ENCODE results near the gene PPP1R3F.

PPP1R3F gene

DNA sequence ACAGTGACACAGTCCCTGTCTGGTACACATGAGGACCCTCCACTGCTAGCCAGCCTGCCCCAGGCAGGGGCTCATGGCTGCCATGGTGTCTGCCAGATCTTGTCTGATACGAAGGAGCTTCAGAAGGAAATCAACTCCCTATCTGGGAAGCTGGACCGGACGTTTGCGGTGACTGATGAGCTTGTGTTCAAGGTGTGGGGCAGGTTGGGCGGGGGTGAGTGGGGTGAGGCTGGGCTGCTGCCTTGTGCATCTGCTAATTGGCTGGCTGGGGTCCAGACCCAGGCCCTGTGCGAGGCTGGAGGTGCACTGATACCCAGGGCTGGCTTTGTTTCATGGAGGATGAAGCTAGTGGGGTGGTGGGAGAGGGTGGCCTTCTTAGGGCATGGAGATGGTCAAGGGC is 20.5 kb upstream of the PPP1R3F start:
- DNase-seq (ENCODE audit: low read depth, low spot score) = no peak

DNA sequence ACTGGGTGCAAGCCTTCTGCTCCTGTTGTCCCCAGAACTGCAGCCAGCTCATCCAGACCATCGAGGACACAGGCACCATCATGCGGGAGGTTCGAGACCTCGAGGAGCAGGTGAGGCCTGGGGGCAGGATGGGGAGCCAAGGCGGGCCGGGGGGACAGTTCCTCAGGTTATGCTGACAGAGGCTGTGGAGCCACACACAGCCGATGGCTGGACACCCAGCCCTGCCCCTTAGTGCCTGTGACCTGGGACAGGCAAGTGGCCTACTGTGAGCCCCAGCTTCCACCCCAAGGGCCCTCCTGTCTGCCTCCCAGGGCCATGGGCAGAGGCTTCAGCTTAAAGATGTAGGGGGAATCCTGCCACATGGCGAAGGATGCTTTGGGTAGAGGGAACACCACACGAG is 20.0 kb upstream of the PPP1R3F start:
- no peak for DNase-seq (ENCODE audit: low read depth, low spot score)

DNA sequence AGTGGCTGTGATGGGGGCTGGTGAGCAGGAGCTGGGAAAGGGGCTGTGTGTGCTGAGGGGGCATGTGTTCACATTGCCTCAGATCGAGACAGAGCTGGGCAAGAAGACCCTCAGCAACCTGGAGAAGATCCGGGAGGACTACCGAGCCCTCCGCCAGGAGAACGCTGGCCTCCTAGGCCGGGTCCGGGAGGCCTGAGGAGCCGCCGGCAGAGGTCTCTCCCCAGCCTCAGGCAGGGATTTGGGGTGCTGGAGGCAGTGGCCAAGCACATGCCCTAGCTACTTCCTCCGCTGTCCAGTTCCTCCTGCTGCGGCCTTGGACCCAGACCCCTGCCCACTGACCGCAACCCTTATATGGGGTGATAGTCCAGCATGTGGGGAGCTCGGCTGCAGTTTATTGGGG is 19.5 kb upstream of the PPP1R3F start:
- no peak for DNase-seq (ENCODE audit: low read depth, low spot score)

DNA sequence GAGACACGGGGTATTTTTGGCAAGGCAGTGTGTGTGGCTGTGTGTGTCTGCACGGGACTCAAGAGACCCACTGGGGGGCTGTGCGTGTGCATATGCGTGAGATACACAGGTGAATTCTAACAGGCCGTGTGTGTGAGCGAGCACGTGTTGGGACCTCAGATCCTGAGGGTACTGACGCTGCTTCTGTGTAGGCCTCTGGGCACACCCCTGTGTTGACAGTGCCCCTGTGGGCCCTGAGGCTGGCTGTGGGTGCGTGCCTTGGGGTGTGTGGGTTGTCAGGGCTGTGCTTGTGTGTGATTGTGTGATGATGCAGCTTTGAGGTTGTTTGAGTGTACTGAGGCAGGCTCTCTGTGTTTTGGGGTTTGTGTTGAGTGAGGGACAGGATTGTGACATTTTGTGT is 19.0 kb upstream of the PPP1R3F start:
- no peak for DNase-seq (ENCODE audit: low read depth, low spot score)

DNA sequence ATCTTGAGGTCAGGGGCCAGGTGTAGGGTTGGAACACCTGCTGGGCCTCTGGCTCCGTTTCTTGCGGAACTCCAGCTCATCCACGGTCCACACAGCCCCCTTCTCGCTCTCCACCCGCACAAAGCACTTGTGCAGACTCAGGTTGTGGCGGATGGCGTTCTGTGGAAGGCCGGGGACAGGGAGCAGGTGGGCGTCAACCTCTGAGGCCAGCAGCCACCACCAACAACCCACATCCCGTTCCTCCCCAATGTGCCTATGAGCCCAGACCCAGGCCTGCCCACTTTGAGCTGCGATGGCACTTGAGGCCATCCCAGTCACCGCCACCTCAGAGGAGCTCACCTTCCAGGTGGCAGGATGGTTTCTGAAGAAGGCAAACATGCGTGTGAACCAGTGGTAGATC is 18.3 kb upstream of the PPP1R3F start:
- DNase-seq (ENCODE audit: low read depth, low spot score) = no peak

DNA sequence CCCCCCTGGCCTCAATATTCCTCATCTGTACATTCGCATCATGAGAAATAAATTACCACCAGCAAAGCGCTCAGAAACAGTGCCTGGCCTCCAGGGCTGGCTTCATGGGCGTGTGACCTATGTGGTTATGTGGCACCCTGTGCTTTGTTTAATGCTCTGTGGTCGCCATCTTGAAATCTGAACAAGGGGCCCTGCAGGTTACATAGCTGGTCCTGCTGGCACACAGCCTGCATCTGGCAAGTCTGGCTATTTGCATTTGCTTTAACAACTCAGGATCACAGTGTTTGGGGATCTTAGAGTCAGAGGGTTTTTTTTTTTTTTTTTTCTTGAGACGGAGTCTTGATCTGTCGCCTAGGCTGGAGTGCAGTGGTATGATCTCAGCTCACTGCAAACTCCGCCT is 15.0 kb upstream of the PPP1R3F start:
- no peak for DNase-seq (ENCODE audit: low read depth, low spot score)

DNA sequence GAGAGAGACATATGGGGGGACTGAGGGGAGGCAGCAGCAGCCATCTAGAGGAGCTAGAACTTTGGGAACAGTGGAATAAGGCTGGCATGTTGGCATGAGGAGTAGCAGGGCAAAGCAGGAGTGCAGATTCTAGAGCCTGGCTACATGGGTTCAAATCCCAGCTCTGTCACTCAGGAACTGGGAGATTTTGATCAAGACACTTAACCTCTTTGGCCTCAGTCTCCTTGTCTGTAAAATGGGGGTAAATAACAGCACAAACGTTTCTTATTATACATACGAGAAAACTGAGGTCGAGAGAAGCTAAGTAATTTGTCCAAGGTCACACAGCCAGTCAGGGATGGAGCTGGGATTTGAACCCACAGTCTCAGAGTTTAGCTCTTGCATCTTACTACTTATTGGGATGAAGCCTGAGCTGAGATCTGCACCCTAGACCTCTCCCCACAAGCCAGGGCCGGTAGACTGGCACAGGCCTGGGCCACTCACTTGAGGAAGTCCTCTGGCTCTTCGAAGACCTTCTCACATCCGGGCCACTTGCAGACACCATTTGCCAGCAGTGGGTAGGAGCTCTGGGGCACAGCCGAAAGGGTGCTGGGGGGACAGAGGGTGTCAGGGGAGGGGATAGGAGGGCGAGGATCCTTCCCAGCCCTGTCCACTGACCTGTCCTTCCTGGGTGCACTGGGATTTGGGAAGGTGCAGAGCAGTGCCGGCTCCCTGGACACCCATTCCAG is 13.2 kb upstream of the PPP1R3F start:
- DNase-seq (ENCODE audit: low read depth, low spot score) = no peak

DNA sequence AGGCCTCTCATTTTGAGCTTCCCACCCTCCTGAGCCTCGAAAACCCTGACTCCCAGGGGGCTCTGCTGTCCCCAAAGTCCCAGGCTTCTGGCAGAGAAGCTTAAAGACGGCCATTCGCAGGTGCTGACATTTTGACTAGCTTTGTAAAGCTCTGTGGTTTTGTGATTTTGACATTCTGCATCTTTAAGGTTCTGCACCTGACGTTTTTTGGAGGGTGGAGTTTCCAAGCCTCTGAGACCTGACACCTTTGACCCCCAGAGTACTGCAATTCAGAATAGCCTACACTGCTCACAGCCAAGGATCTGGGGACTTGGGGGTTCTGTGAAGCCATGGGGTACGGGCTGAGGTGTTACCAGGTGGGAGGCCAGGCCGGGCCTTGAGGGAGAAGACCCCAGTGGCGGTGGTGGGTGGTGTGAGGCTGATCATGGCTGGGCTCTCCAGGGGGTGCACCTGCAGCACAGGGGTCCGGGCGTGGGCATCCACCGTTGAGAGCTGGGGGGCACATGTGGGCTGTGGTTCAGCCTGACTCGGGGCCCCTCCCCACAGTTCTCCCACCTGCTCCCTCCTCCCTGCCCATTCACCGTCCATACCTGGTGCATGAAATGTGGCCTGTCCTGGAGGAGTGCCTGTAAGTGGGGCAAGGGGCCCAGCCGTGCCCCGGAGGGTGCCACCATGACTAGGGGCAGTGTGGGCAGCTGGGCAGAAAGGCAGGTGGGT is 12.4 kb upstream of the PPP1R3F start:
- DNase-seq (ENCODE audit: low read depth, low spot score) = no peak

DNA sequence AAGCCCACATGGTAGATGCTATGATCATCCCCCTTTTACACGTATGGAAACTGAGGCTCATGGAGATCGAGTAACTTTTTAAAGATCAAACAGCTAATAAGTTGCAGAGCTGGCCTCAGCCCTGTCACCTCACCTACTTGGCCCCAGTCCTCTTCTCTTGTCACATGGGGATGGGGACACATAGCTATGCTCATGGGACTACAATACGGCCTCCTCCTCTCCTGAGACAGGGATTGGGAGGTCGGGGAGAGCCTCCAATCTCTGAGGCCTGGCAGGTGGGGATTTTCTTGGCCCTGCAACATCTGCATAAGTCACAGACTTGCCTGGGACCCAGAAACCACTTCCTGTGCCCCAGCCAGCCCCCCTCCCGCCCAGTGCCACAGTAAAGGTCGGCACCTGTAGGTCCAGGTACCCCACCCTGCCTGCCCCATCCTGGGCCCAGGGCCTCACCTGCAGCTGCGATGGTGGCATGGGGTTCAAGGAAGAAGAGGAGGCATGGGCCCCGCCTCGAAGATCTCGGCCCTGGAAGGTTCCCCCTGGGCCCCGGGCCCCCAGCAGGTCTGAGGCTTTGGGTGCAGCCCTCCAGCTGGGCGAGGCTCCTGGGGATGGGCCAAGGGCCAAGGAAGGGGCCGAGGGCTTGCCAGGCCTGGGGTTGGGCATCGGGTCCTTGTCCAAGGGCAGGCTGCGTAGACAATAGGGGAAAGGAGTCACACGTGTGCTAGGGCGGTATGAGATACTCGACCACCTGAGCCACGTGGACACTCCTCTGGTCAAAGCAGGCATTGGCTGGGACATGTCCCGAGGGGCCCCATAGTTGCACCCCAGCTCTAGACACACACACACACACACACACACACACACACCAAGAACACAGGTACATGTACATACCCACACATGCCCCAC is 11.5 kb upstream of the PPP1R3F start:
- no peak for DNase-seq (ENCODE audit: low read depth, low spot score)

DNA sequence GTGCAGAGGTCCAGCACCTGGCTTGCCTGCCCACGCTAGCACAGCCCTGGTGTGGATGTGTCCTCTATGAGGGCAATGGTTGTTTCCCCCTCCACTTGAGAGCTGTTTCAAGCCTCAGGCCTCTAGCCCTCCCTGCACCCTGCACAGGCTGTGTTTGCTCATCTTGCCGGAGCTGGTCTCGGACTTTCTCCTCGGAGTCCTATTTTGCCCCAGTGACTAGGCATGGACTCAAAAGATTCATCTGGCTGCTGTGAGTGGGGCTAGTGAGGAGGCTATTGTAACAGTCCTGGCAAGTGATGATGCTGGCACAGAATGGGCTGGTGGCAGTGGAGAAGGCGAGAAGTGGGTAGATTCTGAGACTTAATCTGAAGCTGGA is 10.9 kb upstream of the PPP1R3F start:
- DNase-seq (ENCODE audit: low read depth, low spot score) = no peak

DNA sequence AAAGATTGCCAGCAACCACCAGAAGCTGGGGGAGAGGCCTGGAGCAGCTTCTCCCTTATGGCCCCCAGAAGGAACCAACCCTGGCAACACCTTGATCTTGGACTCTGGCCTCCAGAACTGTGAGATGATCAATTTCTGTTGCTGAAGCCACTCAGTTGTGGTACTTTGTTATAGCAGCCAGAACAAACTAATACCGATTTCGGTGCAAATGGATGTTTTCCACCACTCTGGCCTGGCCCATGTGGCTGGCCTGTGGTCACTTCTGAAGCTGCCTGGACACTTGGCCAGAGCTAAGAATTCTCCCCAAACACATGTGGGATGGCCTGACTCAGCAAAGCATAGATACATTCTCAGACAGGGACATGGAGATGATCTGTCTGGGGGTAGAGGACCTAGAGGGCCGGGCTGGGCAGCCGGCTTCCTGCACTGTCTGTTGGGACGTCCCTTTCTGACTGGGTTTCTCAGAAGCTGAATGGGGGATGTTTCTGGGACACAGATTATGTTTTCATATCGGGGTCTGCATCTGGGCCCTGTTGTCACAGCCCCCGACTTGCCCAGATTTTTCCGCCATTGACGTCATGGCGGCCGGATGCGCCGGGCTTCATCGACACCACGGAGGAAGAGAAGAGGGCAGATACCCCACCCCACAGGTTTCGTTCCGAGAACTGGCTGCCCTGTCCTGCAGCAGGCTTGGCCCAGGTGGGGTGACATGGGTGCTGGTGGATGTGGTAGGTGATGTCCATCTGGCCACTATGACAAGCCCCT is 9.2 kb upstream of the PPP1R3F start:
- DNase-seq (ENCODE audit: low read depth, low spot score) = no peak

DNA sequence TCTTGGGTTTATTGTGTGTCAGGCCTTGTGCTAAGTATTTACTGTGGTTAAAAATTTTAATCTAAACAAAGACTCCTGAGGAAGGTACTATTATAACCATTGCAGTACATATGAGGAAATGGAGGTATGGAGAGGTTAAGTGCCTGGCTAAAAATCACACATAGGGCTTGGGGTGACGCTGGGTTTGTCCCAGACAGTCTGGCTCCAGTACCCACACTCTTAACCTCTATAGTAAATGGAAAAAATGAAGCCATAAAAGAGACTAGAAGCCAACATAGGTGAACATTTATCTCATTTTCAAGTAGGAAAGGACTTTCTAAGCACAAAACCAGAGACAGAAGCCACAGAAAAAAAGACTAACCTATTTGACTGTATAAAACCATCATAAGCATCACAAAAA is 7.0 kb upstream of the PPP1R3F start:
- DNase-seq (ENCODE audit: low read depth, low spot score) = no peak

DNA sequence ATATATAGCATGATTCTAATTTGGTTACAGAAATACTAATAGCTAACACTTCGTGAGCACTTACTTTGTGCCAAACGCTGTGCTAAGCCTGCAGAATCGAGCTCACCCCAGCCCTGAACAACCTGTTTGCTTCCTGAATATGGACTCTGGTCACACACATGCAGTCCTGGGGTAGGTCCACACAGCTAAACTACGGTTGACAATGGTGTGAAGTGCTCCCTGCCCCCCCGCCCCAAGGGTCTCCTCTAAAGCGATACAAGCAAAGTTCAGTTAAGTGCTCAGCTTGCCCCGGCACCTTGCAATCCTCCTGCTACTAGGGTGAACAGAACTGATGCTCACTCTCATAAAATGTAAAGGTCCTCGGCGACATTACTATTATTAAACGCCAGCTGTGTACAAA is 6.0 kb upstream of the PPP1R3F start:
- DNase-seq (ENCODE audit: low read depth, low spot score) = no peak

DNA sequence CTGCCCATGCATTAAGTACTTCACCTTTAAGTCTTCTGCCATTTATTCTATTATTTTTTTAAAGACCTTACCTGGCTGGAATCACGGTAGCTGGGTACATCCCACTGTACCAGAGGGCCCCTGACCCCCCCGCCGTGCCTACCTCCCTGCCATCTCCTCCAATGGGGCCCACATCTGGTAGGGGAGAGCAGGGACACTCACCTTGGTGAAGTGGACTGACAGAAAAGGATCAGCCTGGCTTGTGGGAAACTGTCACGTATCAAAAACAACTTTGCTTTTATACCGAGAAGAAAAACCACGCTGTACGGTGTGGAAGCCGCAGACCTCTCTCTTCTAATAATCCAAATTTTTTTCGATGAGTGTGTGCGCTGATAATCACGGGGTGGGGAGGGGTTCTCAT is 5.1 kb upstream of the PPP1R3F start, which contains the start of gene FOXP3:
Gene FOXP3, minus strand, starts transcription at position 251 of the 400 bp plus-strand sequence. CDS start 6,205 bp downstream, outside the sequence.
- no peak for DNase-seq (ENCODE audit: low read depth, low spot score)

DNA sequence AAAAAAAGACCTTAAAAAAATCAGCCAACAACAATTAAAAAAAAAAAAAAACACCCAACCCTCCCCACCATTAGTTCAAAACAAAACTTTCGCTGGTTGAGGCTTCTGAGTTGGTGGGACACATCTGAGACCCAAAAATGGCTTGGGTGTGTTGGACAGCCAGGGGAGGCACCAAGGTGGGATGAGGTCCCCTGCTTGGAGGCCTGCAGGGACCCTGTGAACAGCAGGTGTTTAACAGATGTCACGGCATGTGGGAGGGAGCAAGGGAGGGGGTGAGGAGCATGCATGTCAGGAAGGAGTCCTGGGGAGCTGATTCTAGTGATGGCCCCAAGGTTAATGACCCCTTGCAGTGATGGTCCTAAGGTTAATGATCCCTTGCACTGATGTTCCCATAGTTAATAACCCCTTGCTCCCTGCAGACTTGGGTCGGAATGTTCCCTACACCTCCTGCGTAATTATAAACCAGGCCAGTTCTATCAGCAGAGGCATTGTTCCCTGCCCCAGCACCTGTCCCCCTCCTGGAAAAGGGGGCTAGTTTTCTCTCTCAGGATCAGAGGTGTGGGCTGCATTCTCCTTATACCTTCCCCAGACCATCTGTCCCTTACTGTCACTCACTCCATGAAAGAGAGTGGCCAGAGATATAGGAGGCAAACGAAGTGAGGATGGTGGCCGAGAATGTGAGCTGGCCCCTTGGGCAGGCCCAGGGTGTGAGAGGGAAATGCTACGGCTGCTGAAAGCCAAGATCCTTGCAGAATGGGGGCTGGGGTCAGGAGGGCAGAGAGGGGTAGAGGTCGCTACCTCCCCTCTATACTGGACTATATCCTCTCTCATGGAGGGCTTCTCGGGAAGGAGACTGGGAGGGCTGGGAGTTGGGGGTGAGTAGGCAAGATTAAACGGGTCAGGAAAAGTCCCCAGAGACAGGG is 2.8 kb upstream of the PPP1R3F start:
- no peak for DNase-seq (ENCODE audit: low read depth, low spot score)

DNA sequence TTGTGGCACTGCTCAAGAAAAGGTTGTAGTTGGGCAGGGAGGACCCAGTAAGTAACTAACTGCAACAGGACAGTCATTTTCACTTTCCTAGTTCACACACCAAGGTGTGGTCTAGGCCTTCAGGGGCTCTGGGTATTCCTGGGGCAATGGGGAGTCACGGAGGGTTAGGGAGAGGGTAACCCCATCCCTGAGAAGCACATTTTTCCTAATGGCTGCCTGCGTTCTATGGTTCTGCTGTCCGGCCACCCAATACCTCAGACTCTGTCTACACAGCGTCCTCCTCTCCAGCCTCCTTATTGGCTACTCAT is 937 bp upstream of the PPP1R3F start:
- no peak for DNase-seq (ENCODE audit: low read depth, low spot score)

DNA sequence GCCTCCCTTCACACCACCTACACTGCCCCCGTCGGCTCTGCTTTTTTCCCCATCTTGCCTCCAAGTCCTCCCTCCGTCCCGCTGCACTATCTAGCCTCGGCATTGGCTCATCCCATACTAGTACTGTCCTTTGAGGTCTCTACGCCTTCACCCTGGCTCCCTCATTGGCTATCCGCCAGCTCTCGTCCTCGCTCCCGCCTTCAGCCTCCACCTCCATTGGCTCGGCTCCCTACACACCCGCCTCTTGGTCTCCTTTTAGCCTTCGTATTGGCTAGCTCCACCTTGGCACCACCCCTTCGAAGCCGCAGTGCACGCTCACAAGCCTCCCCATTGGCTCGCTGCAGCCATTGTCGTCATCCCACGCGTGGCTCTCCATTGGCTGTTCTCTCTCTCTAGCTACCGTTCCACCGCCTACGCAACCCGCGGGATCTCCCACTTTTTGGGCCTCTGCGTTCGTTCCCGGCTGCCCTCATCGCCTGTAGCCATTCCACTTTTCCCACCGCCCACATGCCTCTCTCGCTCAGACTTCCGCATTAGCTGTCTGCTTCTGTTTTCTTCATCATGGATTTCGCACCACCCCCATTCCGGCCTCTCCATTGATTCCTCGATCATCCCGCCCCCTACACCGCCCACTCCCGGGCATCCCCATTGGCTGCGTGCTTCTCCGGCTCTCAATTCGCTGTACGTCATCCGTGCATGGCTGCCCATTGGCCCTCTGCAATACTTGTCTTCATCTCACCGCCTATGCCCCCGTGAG is 405 bp upstream of the PPP1R3F start:
- DNase-seq (ENCODE audit: low read depth, low spot score) = peak; percentile 95

DNA sequence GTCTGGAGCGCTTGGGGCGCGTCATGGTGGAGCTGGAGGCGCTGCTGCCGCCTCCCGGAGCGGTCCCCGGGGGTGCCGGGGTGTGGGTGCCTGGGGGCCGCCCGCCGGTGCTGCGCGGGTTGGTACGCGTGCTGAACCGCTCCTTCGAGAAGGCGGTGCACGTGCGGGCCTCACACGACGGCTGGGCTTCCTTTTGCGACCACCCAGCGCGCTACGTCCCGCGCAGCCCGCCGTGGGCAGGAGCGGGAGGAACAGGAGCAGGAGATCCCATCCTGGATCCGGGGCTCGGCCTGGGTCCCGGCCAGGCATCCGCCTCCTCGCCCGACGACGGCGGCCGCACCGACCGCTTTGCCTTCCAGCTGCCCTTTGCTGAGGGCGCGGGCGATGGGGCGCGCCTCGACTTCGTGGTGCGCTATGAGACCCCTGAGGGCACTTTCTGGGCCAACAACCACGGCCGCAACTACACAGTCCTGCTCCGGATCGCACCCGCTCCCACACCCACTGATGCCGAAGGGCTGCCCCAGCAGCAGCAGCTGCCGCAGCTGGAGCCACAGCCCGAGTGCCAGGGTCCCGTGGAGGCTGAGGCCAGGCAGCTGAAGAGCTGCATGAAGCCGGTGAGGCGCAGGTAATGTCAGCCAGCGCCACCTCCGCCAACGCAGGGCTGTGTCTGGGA is 792 bp downstream of the PPP1R3F start:
- no peak for DNase-seq (ENCODE audit: low read depth, low spot score)

DNA sequence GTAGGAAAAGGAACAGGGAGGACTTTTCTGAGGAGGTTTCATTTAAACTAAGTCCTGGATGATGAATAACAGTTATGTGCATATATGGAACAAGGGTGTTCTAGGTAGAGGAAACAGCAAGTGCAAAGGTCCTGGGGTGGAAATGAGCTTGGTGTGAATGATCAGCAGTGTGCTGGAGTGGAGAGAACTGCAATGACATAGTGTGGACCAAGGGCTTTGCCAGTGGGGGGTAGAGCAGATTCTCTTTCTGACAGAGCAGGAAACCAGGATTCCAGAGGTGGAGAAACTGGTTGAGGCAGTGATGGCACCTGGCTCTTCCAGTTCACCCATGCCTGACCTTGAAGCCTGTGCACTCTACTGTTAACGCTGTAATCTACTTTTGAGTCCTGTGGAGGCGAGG is 1.7 kb downstream of the PPP1R3F start:
- no peak for DNase-seq (ENCODE audit: low read depth, low spot score)
